Fibroblast of lung (primary cell): ENCODE results near the gene RBM38. TPM values are rescaled to one million over a fixed set of nuclear protein-coding genes. Genes with fewer than 3 reads are reported as not detected.

Experiments
- DNase-seq, 2 donors: peaks; one replicate each; pipeline versions ENCODE4 v3.0.0 to v3.0.0-alpha.2; 2010; ENCODE audit warnings: low read depth in 2 of 2
- H2AFZ ChIP-seq: 2 replicates; pipeline ENCODE4 v1.5.1; 2012; ENCODE audit warnings: low read length, control low read depth, inconsistent platforms
- H3K27ac ChIP-seq: 2 replicates; pipeline ENCODE4 v1.5.1; 2011; ENCODE audit warnings: low read length, control low read depth; ENCODE audit not compliant: insufficient read depth
- H3K27me3 ChIP-seq: 2 replicates; pipeline ENCODE4 v1.5.1; 2011; ENCODE audit warnings: mild to moderate bottlenecking, low read length; ENCODE audit not compliant: control insufficient read depth, insufficient read depth
- H3K36me3 ChIP-seq: 2 replicates; pipeline ENCODE4 v1.5.1; 2011; ENCODE audit warnings: low read length; ENCODE audit not compliant: control insufficient read depth, insufficient read depth
- H3K4me1 ChIP-seq: 2 replicates; pipeline ENCODE4 v1.5.1; 2011; ENCODE audit warnings: low read length; ENCODE audit not compliant: control insufficient read depth, insufficient read depth; ENCODE audit errors: extremely low read depth
- H3K4me2 ChIP-seq: 2 replicates; pipeline ENCODE4 v1.5.1; 2011; ENCODE audit warnings: low read length, control low read depth; ENCODE audit not compliant: insufficient read depth; ENCODE audit errors: extremely low read depth
- H3K4me3 ChIP-seq, 4 experiments: fragments of 200-600 bp in 1 of 4; sonication (generic) in 1 of 4; replicated peaks in 1 of 4; 2 replicates each; pipeline ENCODE4 v1.5.1; 2011 to 2016; ENCODE audit warnings: low read length in 4 of 4, low read depth in 3 of 4, mild to moderate bottlenecking in 3 of 4, control low read depth in 2 of 4, inconsistent platforms in 1 of 4, mixed read lengths in 1 of 4; ENCODE audit not compliant: insufficient read depth in 1 of 4; ENCODE audit errors: control extremely low read depth in 1 of 4
- H3K79me2 ChIP-seq: 2 replicates; pipeline ENCODE4 v1.5.1; 2012; ENCODE audit warnings: mild to moderate bottlenecking, low read length, inconsistent platforms; ENCODE audit not compliant: control insufficient read depth, insufficient read depth
- H3K9ac ChIP-seq: 2 replicates; pipeline ENCODE4 v1.5.1; 2011; ENCODE audit warnings: mild to moderate bottlenecking, low read length, control low read depth; ENCODE audit not compliant: insufficient read depth
- H3K9me3 ChIP-seq: 2 replicates; pipeline ENCODE4 v1.5.1; 2012; ENCODE audit warnings: low read depth, low read length; ENCODE audit not compliant: control insufficient read depth, insufficient read depth
- H4K20me1 ChIP-seq: 2 replicates; pipeline ENCODE4 v1.5.1; 2011; ENCODE audit warnings: low read length; ENCODE audit not compliant: control insufficient read depth, insufficient read depth; ENCODE audit errors: extremely low read depth
- EZH2 ChIP-seq: IDR thresholded peaks from 2 replicates; pipeline ENCODE4 v1.5.1; 2012; ENCODE audit warnings: low read length, control low read depth, mild to moderate bottlenecking; ENCODE audit errors: missing control alignments
- polyA plus RNA-seq, 2 donors: library from polyadenylated mRNA; depleted of rRNA in 1 of 2; stranded (reverse) in 1 of 2; unstranded in 1 of 2; fragments of >200 nt; gene quantifications; 2 replicates each; pipeline ENCODE4 v1.2.1, GENCODE V29; 2011 to 2012; ENCODE audit warnings: missing spikeins in 1 of 2
- total RNA-seq: library from RNA; depleted of rRNA; stranded (reverse); fragments of >200 nt; gene quantifications from 2 replicates; pipeline ENCODE4 v1.2.1, GENCODE V29; 2014
- TF ChIP-seq, protein P1 (sequence below), 2 donors: IDR thresholded peaks in 1 of 2; conservative IDR thresholded peaks in 1 of 2; 1 replicate in 1 of 2; 2 replicates in 1 of 2; pipeline ENCODE4 v1.5.1; 2011 to 2012; ENCODE audit warnings: low read length in 2 of 2, control low read depth in 1 of 2, inconsistent platforms in 1 of 2, low read depth in 1 of 2, mild to moderate bottlenecking in 1 of 2

The RBM38 gene
- total and polyA plus RNA-seq, 2 donors (not counting 1 experiment from before 2014, with no cell fraction given): 3.9 to 7.9 TPM

DNA sequence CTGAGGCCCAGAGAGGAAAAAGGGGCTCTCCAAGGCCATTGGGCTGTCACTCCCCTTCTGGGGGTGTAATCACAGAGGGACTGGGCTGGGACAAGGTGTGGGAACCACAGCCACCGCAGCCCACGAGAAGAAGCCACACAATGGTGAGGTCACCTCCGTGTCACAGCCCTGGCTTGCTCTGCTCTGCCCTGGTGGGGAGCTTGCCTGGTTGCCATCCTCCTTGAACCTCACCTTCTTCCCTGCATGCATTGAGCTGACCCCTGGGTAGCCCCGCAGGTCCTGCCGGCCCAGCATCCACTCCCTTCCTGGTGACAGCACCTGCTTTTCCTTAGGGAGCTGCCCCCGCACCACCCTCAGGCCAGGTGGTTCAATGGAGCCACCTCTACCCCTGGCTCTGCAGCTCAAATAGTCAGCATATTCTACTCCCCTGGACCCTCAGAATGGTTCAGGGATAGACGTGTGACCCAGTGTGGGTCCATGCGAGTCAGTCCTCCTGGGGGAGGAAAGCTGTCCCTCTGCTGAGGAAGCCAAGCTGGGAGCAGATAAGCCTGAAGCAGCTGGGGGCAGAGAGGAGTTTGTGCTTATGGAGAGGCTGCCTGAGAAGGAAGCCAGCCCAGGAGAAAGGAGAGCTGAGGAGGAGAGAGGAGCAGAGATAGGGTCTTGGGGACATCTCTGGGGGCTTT lies 21.3 kb downstream of the RBM38 start:
- Histone ChIP-seq H3K36me3 (peaks cover 6% of the 10 kb centered on the region), H3K4me3 (no peak overlapping the region), H2AFZ (no peak overlapping the region), H3K27me3 (peaks cover 3% of the 10 kb centered on the region), H3K27ac (no peak overlapping the region), H4K20me1 (no peaks in the 10 kb centered on the region), H3K9ac (no peak overlapping the region), H3K79me2 (no peaks in the 10 kb centered on the region), H3K4me1 (no peaks in the 10 kb centered on the region), H3K4me2 (no peak overlapping the region), H3K9me3 (no peaks in the 10 kb centered on the region)
- TF ChIP-seq EZH2: no peak
- TF ChIP-seq, protein P1, sequence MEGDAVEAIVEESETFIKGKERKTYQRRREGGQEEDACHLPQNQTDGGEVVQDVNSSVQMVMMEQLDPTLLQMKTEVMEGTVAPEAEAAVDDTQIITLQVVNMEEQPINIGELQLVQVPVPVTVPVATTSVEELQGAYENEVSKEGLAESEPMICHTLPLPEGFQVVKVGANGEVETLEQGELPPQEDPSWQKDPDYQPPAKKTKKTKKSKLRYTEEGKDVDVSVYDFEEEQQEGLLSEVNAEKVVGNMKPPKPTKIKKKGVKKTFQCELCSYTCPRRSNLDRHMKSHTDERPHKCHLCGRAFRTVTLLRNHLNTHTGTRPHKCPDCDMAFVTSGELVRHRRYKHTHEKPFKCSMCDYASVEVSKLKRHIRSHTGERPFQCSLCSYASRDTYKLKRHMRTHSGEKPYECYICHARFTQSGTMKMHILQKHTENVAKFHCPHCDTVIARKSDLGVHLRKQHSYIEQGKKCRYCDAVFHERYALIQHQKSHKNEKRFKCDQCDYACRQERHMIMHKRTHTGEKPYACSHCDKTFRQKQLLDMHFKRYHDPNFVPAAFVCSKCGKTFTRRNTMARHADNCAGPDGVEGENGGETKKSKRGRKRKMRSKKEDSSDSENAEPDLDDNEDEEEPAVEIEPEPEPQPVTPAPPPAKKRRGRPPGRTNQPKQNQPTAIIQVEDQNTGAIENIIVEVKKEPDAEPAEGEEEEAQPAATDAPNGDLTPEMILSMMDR (conservative IDR thresholded peaks at IDR 0.05 in 1 of 2, IDR thresholded peaks at IDR 0.05 in 1 of 2; ENCODE audit: low read depth in 1 of 2, low read length in 2 of 2): no peak
- no peak for DNase-seq

DNA sequence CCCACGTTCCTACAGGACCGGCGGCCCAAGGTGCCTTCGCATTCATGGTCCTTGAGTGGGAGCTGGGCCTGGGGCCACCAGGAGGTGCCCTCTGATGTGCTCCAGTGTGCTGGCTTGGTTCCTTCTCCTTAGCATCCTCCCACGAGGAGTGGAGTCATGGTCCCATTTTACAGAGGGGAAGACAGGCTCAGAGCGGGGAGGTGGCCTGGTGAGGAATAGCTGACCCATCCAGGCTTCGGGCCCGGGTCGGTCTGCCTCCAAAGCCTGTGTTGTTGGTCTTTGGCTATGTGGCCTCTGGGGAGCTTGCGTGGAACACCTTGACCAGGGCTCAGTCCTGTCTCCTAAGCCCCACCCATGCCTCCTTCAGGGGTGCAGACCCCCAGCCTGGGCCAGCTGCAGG lies 22.8 kb downstream of the RBM38 start:
- peaks cover 3% of the 10 kb centered on the region for H3K27me3 ChIP-seq
- no peaks in the 10 kb centered on the region for H3K4me1 ChIP-seq
- no peak overlapping the region for H3K4me2 ChIP-seq
- H2AFZ ChIP-seq: no peak overlapping the region
- no peak for DNase-seq
- H3K9me3 ChIP-seq: no peaks in the 10 kb centered on the region
- no peak overlapping the region for H3K4me3 ChIP-seq
- no peaks in the 10 kb centered on the region for H3K36me3 ChIP-seq
- H3K9ac ChIP-seq: no peak overlapping the region
- H3K27ac ChIP-seq: no peak overlapping the region
- no peaks in the 10 kb centered on the region for H4K20me1 ChIP-seq
- TF ChIP-seq, protein P1 (conservative IDR thresholded peaks at IDR 0.05 in 1 of 2, IDR thresholded peaks at IDR 0.05 in 1 of 2; ENCODE audit: low read depth in 1 of 2, low read length in 2 of 2): no peak
- TF ChIP-seq EZH2: no peak
- no peaks in the 10 kb centered on the region for H3K79me2 ChIP-seq

DNA sequence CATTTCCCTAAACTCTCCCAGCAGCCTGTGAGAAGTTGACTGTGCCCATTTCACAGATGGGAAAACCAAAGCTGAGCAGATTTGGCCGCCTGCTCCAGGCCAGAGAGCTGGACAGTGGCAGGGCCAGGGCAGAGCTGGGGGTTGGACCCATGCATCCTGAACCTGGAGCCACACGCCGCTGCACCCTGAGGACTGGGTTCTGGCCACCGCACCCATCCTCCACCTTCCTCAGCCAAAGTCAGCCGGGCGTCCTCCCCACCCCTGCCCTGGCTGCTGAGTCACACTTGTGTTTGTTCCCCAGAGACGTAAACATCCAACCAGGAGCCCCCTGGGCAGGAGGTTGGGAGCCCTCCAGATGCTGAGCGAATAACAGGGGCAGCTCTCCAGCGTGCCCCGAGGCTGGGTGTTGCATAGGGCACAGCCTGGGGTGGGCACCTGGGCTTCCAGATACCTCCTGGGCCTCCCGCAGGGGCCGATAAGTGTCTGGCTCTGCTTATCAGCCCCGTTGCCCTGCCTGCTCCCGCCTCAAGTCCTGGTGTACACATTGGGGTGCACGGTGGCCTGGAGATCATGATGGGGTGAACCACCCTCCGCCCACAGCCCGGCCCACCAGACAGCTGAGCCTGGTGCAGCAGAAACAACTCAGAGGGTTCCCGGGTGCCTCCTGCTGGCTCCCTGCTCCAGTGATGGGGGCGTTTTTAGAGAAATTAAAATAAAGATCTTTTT lies 23.8 kb downstream of the RBM38 start:
- Histone ChIP-seq H2AFZ (no peak overlapping the region), H3K27me3 (peaks cover 3% of the 10 kb centered on the region), H4K20me1 (no peaks in the 10 kb centered on the region), H3K4me3 (no peak overlapping the region), H3K36me3 (no peaks in the 10 kb centered on the region), H3K9me3 (no peaks in the 10 kb centered on the region), H3K9ac (no peak overlapping the region), H3K79me2 (no peaks in the 10 kb centered on the region), H3K4me2 (no peak overlapping the region), H3K27ac (no peak overlapping the region), H3K4me1 (no peaks in the 10 kb centered on the region)
- DNase-seq: peak in 1 of 2 donors; percentile 35
- TF ChIP-seq EZH2: no peak
- TF ChIP-seq, protein P1 (conservative IDR thresholded peaks at IDR 0.05 in 1 of 2, IDR thresholded peaks at IDR 0.05 in 1 of 2; ENCODE audit: low read depth in 1 of 2, low read length in 2 of 2): no peak
